Inflammatory macrophage treated with lipopolysaccharide for 1 hour (primary cell): ENCODE data around the gene SP4.

Experiments used
- DNase-seq, 2 donors: peaks; one replicate each; pipeline ENCODE4 v3.0.0-alpha.2; 2020 to 2022

The SP4 gene

DNA sequence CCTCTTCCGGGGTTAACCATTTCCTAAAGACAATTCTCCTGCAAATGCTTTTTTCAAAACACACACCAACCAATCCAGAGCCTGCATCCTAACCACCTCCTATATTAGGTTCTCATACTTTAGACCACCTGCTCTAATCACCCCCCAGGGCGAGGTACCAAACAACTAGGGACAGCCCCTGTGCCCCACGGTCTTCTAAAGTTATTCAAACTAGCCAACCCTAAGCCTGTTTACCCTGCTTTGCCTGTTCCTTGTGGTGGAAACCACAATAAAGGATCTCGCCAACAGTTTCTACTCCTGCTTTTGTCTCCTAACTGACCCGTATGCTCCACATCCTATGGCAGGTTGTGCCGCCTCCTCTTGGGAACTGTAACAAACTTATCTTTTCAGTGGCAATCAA, 21.1 kb downstream of the SP4 start:
- DNase-seq = no peak

DNA sequence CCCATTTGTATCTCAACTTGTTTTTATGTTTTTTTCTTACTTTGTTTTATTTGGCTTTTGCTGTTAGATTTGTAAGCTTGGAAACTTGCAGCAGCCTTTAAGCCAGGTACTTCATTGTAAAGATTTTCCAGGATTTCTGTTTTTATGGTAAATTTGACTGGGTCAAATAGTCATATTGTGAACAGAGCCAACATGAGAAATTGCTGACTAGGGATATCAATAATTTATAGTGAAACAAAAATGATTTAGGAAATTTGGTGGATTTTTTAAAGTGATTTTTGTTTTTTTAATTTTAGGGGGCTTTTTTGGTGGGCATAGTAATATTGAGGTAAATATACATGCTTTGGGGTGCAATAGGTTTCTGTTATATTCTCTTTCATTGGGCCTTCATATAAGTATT, 22.2 kb downstream of the SP4 start:
- DNase-seq = no peak

DNA sequence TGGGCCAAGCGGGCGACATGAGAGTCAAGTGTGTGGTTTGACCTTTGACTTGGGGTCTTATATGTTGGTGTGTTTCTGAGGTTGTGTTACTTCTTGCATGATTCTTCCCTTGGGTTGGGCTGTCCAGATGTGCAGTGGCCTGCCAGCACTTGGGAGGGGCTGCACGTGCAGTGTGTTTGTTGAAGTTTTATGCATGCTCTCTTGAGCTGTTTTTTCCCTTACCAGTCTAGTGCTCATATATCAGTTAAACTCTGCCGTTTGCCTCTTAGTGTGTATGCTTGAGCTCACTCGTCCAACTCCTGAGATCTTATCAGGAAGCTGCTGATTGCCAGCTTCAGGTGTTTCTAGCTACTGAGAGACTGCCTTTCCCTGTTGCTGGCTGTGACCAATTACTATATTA, 23.1 kb downstream of the SP4 start:
- no peak for DNase-seq

DNA sequence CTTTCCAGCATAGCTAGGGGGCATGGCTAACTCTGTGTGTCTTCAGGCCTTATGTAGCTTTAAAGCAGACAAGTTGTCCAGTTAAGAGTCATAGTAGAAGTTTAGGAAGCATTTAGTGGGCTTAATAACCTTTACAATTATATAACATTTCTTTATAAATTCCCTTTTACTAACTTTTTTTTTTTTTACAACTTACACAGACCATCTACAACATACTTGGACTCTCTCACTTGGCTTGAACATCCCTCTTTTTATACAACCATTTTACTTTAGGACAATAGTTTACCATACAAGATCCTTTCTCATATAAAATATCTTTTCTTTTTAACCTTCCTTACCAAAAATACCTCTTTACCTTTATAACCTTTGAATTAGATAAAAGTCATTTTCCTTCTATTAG, 26.3 kb downstream of the SP4 start:
- DNase-seq = no peak

DNA sequence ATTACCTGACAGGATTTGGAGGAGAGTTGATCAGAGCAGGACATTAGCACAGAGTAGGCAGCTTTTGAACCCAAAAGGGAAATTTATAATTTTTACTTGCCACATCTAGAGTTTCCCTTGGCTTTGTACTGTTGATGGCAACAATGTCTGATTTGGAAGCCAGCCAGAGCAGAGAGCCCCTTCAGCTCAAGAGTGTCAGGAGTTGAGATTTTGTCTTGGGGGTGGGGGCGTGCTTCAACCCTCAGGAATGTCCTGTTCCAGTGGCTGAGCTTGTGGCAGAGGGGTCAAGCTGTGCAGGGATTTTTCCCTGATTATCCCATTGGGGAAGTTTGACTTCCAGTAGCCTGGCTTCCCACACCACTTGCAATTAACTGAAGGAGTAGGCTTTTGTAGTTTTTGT, 27.0 kb downstream of the SP4 start:
- DNase-seq = no peak

DNA sequence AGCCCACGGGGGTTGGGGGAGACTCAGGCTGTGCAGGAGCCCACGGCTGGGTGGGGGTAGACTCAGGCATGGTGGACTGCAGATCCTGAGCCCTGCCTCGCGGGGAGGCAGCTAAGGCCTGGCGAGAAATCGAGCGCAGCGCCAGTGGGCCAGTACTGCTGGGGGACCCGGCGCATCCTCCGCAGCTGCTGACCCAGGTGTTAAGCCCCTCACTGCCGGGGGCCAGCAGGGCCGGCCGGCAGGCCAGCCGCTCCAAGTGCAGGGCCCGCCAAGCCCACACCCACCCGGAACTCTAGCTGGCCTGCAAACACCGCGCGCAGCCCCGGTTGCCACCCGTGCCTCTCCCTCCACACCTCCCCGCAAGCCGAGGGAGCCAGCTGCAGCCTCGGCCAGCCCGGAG, 33.4 kb downstream of the SP4 start:
- DNase-seq = no peak

DNA sequence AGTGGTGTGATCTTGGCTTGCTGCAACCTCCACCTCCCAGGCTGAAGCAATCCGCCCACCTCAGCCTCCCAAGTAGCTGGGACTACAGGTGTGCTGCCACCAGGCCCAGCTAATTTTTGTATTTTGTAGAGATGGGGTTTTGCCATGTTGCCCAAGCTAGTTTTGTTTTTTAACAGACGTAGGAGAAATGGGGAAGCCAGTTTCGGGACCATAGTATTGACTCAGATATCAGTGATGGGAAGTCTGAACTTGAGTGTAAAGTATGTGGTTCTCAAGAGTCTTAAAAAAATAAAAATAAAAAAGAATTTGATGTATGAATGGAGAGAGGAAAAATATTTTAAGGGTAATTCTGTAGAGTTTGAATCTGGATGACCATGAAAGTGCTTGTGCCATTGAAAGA, 34.2 kb downstream of the SP4 start:
- peak; percentile 30 to 41 for DNase-seq

DNA sequence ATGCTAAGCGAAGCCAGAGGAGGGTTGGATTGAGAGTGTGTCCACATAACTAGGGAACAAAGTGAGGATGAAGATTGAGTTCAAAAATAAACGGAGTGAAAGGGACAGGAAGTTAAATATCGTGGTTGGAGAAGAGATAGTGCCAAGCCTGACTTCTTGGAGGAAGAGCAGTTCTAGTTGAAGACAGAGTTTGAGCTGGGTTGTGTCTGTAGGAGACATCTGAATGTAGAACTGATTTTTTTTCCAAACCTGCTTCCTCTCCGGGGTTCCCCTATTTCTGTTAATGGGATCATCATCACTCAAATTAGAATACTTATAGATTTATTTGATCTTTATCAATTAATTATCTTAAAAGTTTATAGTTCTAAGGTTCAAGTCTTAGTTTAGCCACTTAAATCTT, 35.6 kb downstream of the SP4 start:
- peak; percentile 9 to 34 for DNase-seq

DNA sequence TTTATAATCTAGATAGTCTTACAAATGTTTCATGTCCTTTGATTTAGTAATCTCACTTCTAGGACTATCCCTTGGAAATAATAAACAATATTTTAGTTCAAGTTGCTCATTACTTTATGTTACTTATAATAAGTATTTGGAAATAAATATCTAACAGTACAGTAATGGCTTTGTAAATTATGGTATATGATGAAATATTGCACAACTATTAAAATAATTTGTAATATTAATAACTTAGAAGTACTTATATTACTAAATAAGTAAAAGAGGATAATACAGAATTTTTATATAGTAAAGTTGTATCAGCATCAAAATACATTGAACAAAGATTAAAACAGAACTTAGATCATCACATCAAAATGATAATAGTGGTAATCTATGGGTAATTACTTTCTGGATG, 41.1 kb downstream of the SP4 start:
- DNase-seq = no peak

DNA sequence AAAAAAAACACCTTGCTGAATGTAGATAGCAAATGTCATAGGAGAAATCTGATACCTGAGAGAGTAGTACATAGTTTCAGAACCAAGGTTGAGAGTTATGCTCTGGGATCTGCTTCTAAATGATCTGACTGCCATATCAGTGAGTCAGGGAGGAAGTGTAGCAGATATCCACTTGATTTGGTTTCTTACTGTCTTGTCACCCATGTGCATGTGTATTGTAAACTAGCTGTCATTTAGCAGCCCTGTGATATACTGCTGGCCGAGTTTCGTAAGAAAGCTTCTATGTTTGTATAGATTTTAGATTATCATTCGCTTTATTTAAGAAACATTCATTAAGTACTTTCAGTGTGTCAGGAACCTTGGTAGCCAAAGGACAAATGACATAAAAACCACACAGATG, 42.0 kb downstream of the SP4 start:
- DNase-seq = no peak

DNA sequence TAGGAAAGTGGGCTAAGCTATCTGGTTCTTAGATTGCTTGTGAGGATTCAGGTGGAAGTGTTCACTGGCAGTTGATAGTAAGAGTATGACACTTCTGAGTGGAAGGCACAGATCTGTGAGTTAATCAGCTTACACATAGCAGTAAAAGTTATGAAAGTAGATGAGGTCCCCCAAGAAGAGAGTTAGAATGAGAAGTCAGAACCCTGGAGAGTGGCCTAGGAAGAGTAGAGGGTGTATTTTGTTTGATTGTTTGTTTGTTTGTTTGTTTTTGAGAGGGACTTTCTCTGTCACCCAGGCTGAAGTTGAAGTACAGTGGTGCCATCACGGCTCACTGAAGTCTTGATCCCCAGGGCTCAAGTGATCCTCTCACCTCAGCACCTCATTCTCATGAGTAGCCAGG, 44.1 kb downstream of the SP4 start:
- DNase-seq = no peak

DNA sequence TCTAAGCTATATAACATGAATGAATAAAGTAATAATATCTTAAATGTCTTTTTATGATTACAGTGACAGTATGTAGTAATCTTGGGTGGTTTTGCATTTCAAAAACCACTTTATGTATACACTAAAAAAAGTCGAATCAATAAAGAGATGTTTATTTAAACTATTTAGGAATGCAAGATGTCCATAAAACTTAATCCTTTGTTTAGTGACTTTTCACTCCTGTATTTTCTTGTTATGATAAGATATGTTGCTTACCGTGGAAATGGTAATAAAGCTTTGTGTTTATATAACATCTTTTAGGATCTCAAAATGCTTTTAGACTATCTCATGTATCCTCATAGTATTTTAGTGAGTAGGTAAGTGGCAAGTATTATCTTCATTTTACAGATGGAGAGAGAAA, 48.5 kb downstream of the SP4 start:
- DNase-seq = no peak

DNA sequence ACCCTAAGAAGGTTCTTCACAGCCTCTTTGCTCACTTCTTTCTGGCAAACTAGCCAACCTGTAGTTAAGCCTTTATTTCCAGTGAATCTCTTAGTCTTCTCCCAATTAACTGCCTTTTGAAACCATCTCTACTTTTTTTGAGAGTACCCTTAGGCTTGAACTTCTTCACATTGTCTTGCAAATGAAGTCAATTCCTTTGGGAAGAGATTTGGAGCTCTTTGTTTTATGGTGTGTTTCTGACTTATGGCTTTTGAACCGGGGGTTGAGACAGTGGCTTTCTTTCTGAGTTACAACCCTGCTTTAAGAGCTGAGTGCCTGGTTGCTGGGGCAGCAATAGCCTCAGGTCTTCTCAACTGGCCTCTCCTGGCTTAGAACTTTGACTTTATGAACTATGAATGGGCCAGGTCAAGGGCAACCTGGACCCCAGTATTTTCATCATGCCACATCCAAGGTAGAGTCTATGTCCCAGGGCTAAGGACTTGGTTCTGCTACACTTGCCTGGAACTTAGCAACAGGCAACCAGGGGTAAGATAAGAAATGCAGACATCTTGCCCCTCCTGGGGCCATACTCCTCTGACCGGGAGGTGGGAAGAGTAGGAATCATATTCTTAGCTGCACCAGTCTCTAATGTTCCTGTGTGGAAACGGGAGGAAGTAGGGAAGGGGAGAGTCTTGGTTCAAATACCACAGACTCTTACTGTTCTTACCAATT, 53.0 kb downstream of the SP4 start:
- DNase-seq = no peak

DNA sequence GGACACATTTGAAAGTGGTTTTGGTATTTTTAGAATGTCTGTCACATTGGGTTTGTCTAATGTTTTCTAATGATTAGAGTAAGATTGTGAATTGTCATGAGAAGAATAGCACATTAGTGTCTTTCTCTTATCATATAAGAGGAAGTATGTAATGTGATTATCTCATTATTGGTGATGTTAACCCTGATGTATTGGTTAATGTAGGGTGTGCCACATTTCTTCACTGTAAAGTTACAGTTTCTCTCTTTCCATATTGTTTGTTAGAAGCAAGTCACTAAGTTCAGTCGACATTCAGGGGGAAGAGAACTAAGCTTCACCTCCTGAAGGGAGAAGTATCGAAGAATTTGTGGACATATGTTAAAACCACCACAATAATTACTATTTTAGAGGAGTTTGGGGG, 58.6 kb downstream of the SP4 start:
- peak; percentile 34 to 45 for DNase-seq

DNA sequence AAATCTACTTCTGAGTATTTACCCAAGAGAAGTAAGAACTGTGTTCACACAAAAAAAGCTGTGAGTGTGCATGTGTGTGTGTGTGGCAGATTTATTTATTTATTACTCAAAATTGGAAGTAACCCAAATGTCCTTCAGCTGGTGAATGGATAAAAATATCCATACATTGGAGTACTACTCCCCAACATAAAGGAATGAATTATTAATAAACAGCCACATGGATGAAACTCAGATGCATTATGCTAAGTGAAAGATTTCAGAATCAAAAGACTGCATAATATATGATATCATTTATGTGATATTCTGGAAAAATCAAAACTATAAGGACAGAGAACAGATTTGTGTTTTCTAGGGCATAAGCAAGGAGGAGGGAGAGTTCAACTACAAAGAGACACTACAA, 67.8 kb downstream of the SP4 start:
- DNase-seq = no peak

DNA sequence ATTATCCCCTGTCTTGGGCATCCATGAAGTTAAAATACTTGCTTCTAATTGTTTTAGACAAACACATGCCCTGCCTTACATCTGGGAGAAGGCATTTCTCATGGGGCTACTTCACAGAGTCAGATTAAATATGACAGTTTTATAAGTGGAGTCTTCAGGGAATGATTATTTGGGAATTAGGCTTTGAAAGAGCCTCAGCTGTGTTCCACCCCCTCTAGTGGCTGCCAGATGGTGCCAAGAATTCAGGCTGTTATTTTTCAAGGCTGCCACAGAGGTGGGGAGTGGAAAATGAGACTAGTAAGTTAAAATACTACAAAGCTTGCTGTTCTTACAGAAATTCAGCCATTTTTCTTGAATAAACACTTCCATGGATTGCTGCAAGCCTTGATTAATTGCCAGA, 69.2 kb downstream of the SP4 start:
- DNase-seq = peak in 1 of 2 donors; percentile 6

DNA sequence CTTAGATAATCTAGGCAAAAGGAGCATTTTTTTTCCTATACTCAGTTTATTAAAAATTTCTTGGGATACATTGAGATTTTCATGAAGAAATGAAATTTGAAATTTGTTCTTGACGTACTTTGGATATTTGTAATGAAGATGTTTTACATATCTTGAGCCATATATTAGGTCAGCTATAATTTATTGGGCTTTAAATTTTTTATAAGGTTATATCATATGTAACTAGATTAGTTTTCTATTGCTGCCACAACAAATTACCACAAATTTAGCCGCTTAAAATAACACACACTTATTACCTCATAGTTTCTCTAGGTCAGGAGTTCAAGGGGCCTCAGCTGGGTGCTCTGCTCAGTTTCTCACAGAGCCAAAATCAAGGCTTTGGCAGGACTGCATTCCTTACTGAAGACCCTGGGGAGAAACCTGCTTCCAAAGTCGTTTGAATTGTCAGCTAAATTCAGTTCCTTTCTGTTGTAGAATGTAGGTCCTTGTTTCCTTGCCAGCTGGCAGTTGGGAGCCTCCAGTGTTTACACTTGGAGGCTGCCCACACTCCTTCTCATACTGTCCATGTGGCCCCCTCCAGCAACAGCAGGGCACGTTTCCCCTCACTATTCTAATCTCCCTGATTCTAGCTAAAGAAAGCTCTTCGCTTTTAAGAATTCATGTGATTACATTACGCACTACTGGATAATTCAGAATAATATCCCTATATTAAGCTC, 72.4 kb downstream of the SP4 start:
- DNase-seq = no peak

DNA sequence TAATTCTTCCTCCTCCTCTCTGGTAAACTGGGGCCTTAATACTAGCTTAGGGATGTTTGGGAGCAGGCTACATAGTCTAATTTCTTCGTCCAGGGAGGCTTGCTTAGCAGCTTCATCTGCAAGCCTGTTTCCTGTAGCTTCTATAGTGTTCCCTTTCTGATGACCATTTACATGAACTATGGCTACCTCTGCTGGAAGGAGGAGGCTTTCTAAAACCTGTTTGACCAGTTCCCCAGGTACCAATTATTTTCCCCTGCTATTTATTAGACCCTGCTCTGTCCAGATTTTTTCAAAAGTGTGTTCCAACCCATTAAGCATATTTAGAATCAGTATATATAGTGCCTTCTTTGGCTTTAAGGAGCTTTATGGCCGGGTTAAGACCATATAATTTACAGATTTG, 76.1 kb downstream of the SP4 start:
- no peak for DNase-seq

DNA sequence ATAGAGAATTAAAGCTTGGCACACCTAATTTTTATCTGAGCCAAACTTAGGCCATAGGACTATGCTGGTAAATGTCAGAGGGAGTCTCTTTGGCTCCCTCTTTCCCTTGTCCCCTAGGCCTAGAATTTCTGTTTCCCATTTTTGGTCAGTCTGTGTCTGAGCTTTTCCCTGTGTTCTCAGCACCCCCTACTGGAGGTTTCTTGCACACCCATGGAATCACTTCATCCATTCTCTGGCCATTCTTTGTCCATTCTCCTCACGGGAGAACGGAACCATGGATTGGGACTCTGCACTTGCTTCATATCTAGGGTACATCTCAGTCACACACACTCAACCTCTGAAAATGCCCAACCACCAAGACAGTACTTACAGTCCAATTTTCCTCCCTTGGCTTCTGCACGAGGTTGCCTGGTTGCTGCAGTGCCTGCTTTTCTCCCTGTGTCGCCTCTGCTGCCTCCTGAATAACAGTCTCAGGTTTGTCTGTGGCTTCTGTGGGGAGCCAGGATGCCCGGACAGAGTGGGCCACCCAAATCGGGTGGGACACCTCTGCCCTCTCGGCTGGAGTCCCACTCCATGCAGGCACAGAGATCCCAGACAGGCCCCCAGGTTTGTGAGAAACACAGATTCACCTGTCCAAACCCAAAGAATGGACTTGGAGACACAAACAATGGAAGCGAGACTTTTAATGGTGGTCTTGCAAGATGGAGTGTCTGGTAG, 79.9 kb downstream of the SP4 start:
- DNase-seq = peak; percentile 25 to 86

DNA sequence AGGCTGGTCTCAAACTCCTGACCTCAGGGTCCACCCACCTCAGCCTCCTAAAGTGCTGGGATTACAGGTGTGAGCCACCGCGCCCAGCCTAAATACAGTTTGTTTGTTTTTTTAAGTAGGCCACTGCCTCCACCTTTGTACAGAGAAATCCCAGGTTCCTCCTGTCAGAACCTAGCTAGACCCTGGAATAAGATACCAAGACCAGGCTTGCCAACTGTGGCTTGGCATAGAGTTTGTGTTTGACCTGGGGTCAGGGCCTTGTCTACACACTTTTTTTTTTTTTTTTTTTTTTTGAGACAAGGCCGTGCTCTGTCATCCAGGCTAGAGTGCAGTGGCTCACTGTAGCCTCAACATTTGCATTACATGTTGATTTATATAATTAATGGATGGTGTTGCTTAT, 80.7 kb downstream of the SP4 start:
- no peak for DNase-seq

DNA sequence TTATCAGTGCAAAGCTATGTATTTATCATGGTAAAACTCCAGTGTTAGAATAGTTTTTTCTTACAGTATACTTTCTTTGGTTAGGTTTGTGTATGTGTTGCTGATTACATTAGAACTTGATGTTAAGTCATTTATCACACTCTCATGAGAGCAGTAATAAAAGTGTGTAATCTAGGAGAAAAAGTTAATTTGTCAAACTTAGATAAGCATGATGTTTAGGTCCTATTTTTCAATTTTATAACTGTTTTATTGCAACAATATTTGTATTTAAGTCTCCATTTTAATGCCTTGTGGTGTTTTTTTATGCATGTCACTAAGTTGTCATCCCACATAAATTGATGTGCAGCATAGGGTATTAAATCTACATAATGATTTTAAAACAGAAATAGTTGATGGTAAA, 86.2 kb downstream of the SP4 start:
- DNase-seq = no peak

DNA sequence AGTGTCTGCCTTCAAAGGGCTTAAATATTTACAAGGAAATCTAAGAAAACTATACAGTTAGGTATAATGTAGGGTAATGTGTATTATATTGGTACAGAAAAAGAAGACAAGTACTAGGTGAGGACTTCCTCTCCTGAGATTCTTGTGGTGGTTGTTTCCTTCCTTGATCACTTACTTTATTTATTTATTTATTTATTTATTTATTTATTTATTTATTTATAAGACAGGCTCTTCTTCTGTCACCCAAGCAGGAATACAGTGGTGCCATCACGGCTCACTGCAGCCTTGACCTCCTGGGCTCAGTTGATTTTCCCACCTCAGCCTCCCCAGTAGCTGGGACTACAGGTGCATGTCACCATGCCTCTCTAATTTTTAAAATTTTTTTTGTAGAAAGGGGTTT, 96.8 kb downstream of the SP4 start:
- no peak for DNase-seq

DNA sequence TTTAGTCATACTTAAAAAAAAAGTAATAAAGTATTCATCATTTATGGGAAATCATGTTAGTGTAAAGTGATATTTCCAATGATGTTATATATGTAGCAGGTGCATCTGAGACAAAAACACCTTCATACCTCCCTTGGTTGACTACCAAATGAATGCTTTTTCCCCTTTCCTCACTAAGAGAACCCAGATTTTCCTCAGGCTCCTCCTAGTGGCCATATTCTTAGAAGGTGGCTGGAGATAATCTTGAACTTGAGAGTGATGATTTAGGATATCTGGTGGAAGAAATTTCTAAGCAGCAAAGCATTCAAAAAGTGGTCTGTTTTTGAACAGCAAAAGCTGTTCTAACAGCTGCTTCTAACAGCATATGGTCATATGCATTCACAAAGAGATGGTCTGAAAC, 98.1 kb downstream of the SP4 start:
- peak in 1 of 2 donors; percentile 36 for DNase-seq

DNA sequence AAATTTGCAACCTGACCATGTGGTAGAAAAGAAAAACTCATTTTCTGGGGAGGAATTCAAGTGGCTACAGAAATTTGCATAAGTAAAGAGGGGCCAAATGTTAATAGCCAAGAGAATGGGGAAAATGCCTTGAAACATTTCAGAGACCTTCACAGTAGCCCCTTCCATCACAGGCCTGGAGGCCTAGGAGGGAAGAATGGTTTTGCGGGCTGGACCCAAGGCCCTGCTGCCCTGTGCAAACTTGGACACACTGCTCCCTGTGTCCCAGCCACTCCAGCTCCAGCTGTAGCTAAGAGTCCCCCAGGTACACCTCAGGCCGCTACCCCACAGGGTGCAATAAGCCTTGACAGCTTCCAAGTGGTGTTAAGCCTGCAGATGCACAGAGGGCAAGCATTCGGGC, 98.6 kb downstream of the SP4 start:
- no peak for DNase-seq
